Thymus (tissue), 11 donors: ENCODE data around the gene DNAH7. TPM values are rescaled to one million over a fixed set of nuclear protein-coding genes. Genes with fewer than 3 reads are reported as not detected.

Experiments
- DNase-seq, 9 donors: peaks; one replicate each; pipeline ENCODE4 v3.0.0-alpha.2; 2013; ENCODE audit warnings: low spot score in 9 of 9, low read depth in 6 of 9, missing footprints in 1 of 9
- H3K27ac ChIP-seq, 2 donors: one replicate each; pipeline ENCODE4 v1.5.1; 2013; ENCODE audit warnings: control low read depth in 1 of 2, low read depth in 1 of 2, low read length in 1 of 2, mild to moderate bottlenecking in 1 of 2, moderate library complexity in 1 of 2
- H3K27me3 ChIP-seq, 2 donors: one replicate each; pipeline ENCODE4 v1.5.1; 2013; ENCODE audit warnings: low read length in 1 of 2; ENCODE audit not compliant: control insufficient read depth in 2 of 2, insufficient read depth in 1 of 2
- H3K36me3 ChIP-seq, 2 donors: one replicate each; pipeline ENCODE4 v1.5.1; 2013; ENCODE audit warnings: low read length in 1 of 2, mild to moderate bottlenecking in 1 of 2, moderate library complexity in 1 of 2; ENCODE audit not compliant: control insufficient read depth in 2 of 2, insufficient read depth in 2 of 2
- H3K4me1 ChIP-seq, 2 donors: one replicate each; pipeline ENCODE4 v1.5.1; 2013; ENCODE audit warnings: low read length in 2 of 2; ENCODE audit not compliant: control insufficient read depth in 2 of 2, insufficient read depth in 2 of 2
- H3K4me3 ChIP-seq, 2 donors: one replicate each; pipeline ENCODE4 v1.5.1; 2013; ENCODE audit warnings: low read length in 2 of 2, control low read depth in 1 of 2, mild to moderate bottlenecking in 1 of 2
- H3K9me3 ChIP-seq, 2 donors: one replicate each; pipeline ENCODE4 v1.5.1; 2013; ENCODE audit warnings: low read length in 1 of 2, mild to moderate bottlenecking in 1 of 2; ENCODE audit not compliant: control insufficient read depth in 2 of 2, insufficient read depth in 1 of 2
- WGBS: extraction: QIAGEN DNeasy Blood & Tissue Kit; methylation state at CpG from one replicate; pipeline ENCODE4 v1.1.7; 2013; 5-methylcytosine and 5-hydroxymethylcytosine counted together
- polyA plus RNA-seq: library from polyadenylated mRNA; stranded (reverse); fragments of 200-250 nt; gene quantifications from one replicate; pipeline ENCODE4 v1.2.3, GENCODE V29; 2013
- total RNA-seq: library from RNA; stranded (reverse); fragments of 120-200 nt; gene quantifications from one replicate; pipeline ENCODE4 v1.2.4, GENCODE V29; 2013
- donor health status: healthy.

The DNAH7 gene
- total and polyA plus RNA-seq, 2 donors, result 0.33 to 0.62 TPM

- no peak for DNase-seq
Observed at GRCh38 chr2:195910570-195910969, 158.1 kb downstream of the DNAH7 start.

GRCh38 chr2:195909926-195910325 lies 158.7 kb downstream of the DNAH7 start:
- Histone ChIP-seq H3K27me3 (no peaks in the 10 kb centered on the region), H3K4me1 (no peaks in the 10 kb centered on the region), H3K36me3 (no peaks in the 10 kb centered on the region), H3K9me3 (no peaks in the 10 kb centered on the region), H3K4me3 (no peak overlapping the region), H3K27ac (no peak overlapping the region)
- no peak for DNase-seq

More at GRCh38 chr2:195910570-195910969, 158.1 kb downstream of the DNAH7 start:
- Histone ChIP-seq H3K4me3 (no peak overlapping the region), H3K9me3 (no peaks in the 10 kb centered on the region), H3K27ac (no peak overlapping the region), H3K4me1 (no peaks in the 10 kb centered on the region), H3K36me3 (no peaks in the 10 kb centered on the region), H3K27me3 (no peaks in the 10 kb centered on the region)
- 98% methylated on average over 4 of the region's 4 CpGs for WGBS

GRCh38 chr2:195907474-195907873 lies 161.2 kb downstream of the DNAH7 start:
- no peaks in the 10 kb centered on the region for H3K4me1 ChIP-seq
- H3K4me3 ChIP-seq, result no peak overlapping the region
- DNase-seq, result no peak
- no peak overlapping the region for H3K27ac ChIP-seq
- no peaks in the 10 kb centered on the region for H3K27me3 ChIP-seq
- 98% methylated on average over 5 of the region's 5 CpGs for WGBS
- H3K9me3 ChIP-seq, result no peaks in the 10 kb centered on the region
- H3K36me3 ChIP-seq, result no peaks in the 10 kb centered on the region

- 96% methylated on average over 2 of the region's 2 CpGs for WGBS
- no peaks in the 10 kb centered on the region for H3K36me3 ChIP-seq
- no peaks in the 10 kb centered on the region for H3K9me3 ChIP-seq
- no peaks in the 10 kb centered on the region for H3K4me1 ChIP-seq
- H3K4me3 ChIP-seq, result no peak overlapping the region
- H3K27ac ChIP-seq, result no peak overlapping the region
- no peak for DNase-seq
- no peaks in the 10 kb centered on the region for H3K27me3 ChIP-seq
Observed at GRCh38 chr2:195903956-195904355, 164.7 kb downstream of the DNAH7 start.

GRCh38 chr2:195902857-195903256 lies 165.8 kb downstream of the DNAH7 start:
- no peaks in the 10 kb centered on the region for H3K4me1 ChIP-seq
- no peak overlapping the region for H3K27ac ChIP-seq
- H3K4me3 ChIP-seq, result no peak overlapping the region
- H3K9me3 ChIP-seq, result no peaks in the 10 kb centered on the region
- H3K27me3 ChIP-seq, result no peaks in the 10 kb centered on the region
- WGBS, result 93% methylated on average over 1 of the region's 1 CpG
- no peaks in the 10 kb centered on the region for H3K36me3 ChIP-seq
- DNase-seq, result no peak

GRCh38 chr2:195899226-195899625 lies 169.4 kb downstream of the DNAH7 start:
- no peak overlapping the region for H3K4me3 ChIP-seq
- no peaks in the 10 kb centered on the region for H3K9me3 ChIP-seq
- no peaks in the 10 kb centered on the region for H3K4me1 ChIP-seq
- no peaks in the 10 kb centered on the region for H3K36me3 ChIP-seq
- no peak for DNase-seq
- no peak overlapping the region for H3K27ac ChIP-seq
- no peaks in the 10 kb centered on the region for H3K27me3 ChIP-seq

- 86% methylated on average over 9 of the region's 9 CpGs for WGBS
- H3K27ac ChIP-seq, result no peak overlapping the region
- H3K27me3 ChIP-seq, result no peaks in the 10 kb centered on the region
- peak in 1 of 9 donors; percentile 4 for DNase-seq
- H3K36me3 ChIP-seq, result no peaks in the 10 kb centered on the region
- no peak overlapping the region for H3K4me3 ChIP-seq
- no peaks in the 10 kb centered on the region for H3K9me3 ChIP-seq
- H3K4me1 ChIP-seq, result no peaks in the 10 kb centered on the region
Observed at GRCh38 chr2:195898505-195899191, 170.0 kb downstream of the DNAH7 start.

- Histone ChIP-seq H3K27me3 (no peaks in the 10 kb centered on the region), H3K4me3 (no peak overlapping the region), H3K36me3 (no peaks in the 10 kb centered on the region), H3K4me1 (no peaks in the 10 kb centered on the region), H3K27ac (no peak overlapping the region), H3K9me3 (no peaks in the 10 kb centered on the region)
- WGBS, result 95% methylated on average over 2 of the region's 2 CpGs
- no peak for DNase-seq
Observed at GRCh38 chr2:195891081-195891480, 177.6 kb downstream of the DNAH7 start.

- DNase-seq, result no peak
- Histone ChIP-seq H3K9me3 (no peaks in the 10 kb centered on the region), H3K27ac (no peak overlapping the region), H3K36me3 (no peaks in the 10 kb centered on the region), H3K4me1 (no peaks in the 10 kb centered on the region), H3K27me3 (no peaks in the 10 kb centered on the region), H3K4me3 (no peak overlapping the region)
- WGBS, result 98% methylated on average over 4 of the region's 4 CpGs
Observed at GRCh38 chr2:195879153-195879552, 189.5 kb downstream of the DNAH7 start.
